DND-41 (cell line): ENCODE measurements around the gene HOXC10.

ENCODE experiments used
- EZH2 ChIP-seq: IDR thresholded peaks from 3 replicates; pipeline ENCODE4 v1.6.1; 2012; ENCODE audit warnings: borderline replicate concordance, low read depth, mild to moderate bottlenecking, moderate library complexity, low read length, inconsistent platforms; ENCODE audit not compliant: severe bottlenecking
- TF ChIP-seq, protein P1 (sequence below): IDR thresholded peaks from 2 replicates; pipeline ENCODE4 v1.5.1; 2012; ENCODE audit warnings: borderline replicate concordance, low read length, moderate library complexity, mild to moderate bottlenecking; ENCODE audit not compliant: poor library complexity, severe bottlenecking; ENCODE audit errors: extremely low read depth

DNA sequence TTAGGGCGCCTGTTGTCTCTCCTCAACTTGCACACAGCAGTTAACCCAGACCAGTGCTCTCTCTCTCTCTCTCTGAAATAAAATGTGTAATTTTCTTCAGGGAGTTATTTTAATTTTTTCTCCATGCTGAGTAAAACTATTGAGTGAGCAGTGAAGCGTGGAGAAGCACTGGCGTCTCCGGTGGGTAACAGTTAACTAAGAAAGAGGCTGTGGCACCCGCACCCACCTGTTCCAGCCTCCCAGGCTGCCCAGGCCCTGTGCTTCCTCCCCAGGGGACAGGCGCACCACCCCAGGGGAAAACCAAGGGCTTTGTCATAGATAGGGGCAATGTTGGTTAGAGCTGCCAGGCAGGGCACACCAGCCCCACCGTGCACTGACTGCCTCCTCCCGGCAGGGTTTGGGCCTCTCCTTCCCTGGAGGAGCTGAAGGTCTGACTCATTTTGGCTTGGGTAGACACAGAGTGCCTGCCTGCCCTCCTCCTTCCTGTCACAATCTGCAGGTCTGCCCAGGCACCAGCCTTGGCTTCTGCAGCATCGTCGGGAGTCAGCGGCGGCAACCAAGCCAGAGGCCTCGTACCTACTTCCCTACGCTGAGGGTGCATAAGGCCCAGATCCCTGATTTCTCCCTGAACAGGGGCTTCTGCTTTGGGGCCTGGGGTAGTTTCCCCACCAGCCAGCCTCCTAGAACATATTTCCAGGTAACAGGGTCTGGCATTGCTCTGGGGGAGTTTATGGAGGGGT, 51.8 kb downstream of the HOXC10 start:
- TF ChIP-seq, protein P1, sequence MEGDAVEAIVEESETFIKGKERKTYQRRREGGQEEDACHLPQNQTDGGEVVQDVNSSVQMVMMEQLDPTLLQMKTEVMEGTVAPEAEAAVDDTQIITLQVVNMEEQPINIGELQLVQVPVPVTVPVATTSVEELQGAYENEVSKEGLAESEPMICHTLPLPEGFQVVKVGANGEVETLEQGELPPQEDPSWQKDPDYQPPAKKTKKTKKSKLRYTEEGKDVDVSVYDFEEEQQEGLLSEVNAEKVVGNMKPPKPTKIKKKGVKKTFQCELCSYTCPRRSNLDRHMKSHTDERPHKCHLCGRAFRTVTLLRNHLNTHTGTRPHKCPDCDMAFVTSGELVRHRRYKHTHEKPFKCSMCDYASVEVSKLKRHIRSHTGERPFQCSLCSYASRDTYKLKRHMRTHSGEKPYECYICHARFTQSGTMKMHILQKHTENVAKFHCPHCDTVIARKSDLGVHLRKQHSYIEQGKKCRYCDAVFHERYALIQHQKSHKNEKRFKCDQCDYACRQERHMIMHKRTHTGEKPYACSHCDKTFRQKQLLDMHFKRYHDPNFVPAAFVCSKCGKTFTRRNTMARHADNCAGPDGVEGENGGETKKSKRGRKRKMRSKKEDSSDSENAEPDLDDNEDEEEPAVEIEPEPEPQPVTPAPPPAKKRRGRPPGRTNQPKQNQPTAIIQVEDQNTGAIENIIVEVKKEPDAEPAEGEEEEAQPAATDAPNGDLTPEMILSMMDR: no peak
- TF ChIP-seq EZH2: no peak
